Type B pancreatic cell (in vitro differentiated cells): ENCODE measurements around the gene FHDC1. TPM values are rescaled to one million over a fixed set of nuclear protein-coding genes. Genes with fewer than 3 reads are reported as not detected.

Experiments used
- DNase-seq: peaks from one replicate; pipeline ENCODE4 v3.0.0; 2021; ENCODE audit warnings: mixed read lengths; ENCODE audit not compliant: unreplicated experiment; ENCODE audit errors: extremely low spot score
- H3K27ac Mint-ChIP-seq: 2 replicates; pipeline ENCODE4 v1.8.0; 2021; ENCODE audit warnings: mild to moderate bottlenecking, mixed read lengths
- H3K27me3 Mint-ChIP-seq: 2 replicates; pipeline ENCODE4 v1.8.0; 2021; ENCODE audit warnings: mixed read lengths
- H3K36me3 Mint-ChIP-seq: 2 replicates; pipeline ENCODE4 v1.8.0; 2021; ENCODE audit warnings: mixed read lengths
- H3K4me1 Mint-ChIP-seq: one replicate; pipeline ENCODE4 v1.8.0; 2021; ENCODE audit warnings: mixed read lengths; ENCODE audit not compliant: unreplicated experiment
- H3K4me3 Mint-ChIP-seq: 2 replicates; pipeline ENCODE4 v1.8.0; 2021; ENCODE audit warnings: mild to moderate bottlenecking, mixed read lengths
- H3K9me3 Mint-ChIP-seq: 2 replicates; pipeline ENCODE4 v1.8.0; 2021; ENCODE audit warnings: mixed read lengths
- total RNA-seq: library from RNA; stranded (reverse); gene quantifications from 2 replicates; pipeline ENCODE4 v1.2.1, GENCODE V29; 2021; ENCODE audit warnings: low replicate concordance
- TF ChIP-seq, protein P1 (sequence below): fragments of 200-600 bp; sonication (generic); conservative IDR thresholded peaks from 2 replicates; pipeline ENCODE4 v1.5.0; 2021; ENCODE audit warnings: antibody characterized with exemption, mild to moderate bottlenecking

The FHDC1 gene
- total RNA-seq, 1 donor from 2014 or later, result 23.1 TPM

DNA sequence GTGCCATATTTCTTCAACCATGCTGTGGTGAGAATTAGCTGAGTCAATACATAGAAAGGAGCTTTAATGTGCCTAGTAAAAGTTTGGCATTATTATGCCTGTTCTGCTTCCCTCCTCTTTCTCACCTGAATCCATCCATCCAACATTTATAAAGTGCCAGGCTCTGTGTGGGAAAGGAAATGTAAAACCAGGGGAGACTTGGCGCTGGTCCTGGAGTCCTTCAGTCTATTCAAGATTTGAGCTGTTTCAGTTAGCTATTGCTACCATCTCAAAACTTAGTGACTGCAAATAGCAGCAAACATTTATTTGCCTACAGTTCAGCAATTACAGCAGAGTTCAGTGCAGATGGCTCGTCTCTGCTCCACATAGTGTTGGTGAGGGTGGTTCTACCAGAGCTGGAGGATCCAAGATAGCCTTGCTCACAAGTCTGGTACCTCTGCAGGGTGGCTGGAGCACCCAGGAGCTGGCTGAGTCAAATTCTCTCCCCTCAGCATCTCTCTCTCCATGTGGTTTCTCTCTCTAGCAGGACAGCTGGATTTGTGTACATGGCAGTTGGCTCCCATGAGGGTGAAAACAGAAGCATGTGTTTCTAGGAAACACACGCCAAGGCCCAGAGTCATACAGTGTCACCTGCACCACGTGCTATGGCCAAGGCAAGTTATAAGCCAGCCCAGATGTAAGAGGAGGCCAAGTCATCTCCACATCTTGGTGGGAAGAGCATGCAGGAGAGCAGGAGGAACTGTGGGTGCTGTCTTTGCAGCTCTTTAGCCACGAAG lies 77.3 kb downstream of the FHDC1 start:
- peaks cover 4% of the 10 kb centered on the region for H3K9me3 Mint-ChIP-seq
- no peaks in the 10 kb centered on the region for H3K4me1 Mint-ChIP-seq
- TF ChIP-seq, protein P1, sequence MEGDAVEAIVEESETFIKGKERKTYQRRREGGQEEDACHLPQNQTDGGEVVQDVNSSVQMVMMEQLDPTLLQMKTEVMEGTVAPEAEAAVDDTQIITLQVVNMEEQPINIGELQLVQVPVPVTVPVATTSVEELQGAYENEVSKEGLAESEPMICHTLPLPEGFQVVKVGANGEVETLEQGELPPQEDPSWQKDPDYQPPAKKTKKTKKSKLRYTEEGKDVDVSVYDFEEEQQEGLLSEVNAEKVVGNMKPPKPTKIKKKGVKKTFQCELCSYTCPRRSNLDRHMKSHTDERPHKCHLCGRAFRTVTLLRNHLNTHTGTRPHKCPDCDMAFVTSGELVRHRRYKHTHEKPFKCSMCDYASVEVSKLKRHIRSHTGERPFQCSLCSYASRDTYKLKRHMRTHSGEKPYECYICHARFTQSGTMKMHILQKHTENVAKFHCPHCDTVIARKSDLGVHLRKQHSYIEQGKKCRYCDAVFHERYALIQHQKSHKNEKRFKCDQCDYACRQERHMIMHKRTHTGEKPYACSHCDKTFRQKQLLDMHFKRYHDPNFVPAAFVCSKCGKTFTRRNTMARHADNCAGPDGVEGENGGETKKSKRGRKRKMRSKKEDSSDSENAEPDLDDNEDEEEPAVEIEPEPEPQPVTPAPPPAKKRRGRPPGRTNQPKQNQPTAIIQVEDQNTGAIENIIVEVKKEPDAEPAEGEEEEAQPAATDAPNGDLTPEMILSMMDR, result no peak
- no peak overlapping the region for H3K4me3 Mint-ChIP-seq
- DNase-seq, result no peak
- no peak overlapping the region for H3K27ac Mint-ChIP-seq
- no peaks in the 10 kb centered on the region for H3K36me3 Mint-ChIP-seq
- no peaks in the 10 kb centered on the region for H3K27me3 Mint-ChIP-seq

DNA sequence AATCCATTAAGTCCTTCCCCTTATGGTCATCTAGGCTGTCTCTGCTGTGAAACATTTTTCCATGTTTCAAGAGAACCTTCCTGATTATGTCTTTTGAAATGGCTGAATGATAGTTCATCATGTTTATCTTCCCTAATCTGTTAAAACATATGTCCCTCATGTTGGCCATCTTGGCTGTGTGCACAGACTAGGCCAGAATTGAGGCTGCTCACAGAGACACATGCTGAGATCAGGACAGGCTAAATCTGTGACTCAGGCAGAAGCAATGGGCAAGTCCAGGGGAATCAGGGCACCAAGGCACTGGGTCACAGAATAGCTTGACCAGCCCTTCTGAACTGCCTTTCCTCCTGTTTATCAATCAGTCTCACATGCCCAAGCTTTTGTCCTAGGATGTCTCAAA lies 78.3 kb downstream of the FHDC1 start:
- Mint-ChIP-seq H3K27me3 (no peaks in the 10 kb centered on the region), H3K9me3 (peaks cover 4% of the 10 kb centered on the region), H3K4me1 (no peaks in the 10 kb centered on the region), H3K36me3 (no peaks in the 10 kb centered on the region), H3K27ac (no peak overlapping the region), H3K4me3 (no peak overlapping the region)
- TF ChIP-seq, protein P1, result no peak
- DNase-seq, result no peak

DNA sequence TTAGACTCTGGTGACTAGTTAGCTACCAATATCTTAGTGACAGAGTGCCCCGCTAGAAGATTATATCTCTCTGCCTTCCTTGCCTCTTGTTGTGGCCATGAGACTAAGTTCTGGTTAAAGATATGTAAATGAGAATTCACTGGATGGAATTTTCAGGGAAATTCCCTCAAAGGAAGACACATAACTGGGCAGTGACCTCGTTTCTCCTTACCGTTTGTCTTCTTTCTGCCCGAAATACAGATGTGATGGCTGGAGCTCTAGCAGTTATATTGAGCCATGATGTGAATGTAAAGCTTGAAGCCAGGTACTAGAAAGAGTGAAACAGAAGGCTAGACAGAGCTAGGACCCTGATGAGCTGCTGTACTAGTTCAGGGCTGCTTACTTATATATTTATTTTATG lies 80.5 kb downstream of the FHDC1 start:
- Mint-ChIP-seq H3K9me3 (peaks cover 4% of the 10 kb centered on the region), H3K27me3 (no peaks in the 10 kb centered on the region), H3K4me1 (no peaks in the 10 kb centered on the region), H3K27ac (no peak overlapping the region), H3K4me3 (no peak overlapping the region), H3K36me3 (no peaks in the 10 kb centered on the region)
- DNase-seq, result no peak
- TF ChIP-seq, protein P1, result no peak

DNA sequence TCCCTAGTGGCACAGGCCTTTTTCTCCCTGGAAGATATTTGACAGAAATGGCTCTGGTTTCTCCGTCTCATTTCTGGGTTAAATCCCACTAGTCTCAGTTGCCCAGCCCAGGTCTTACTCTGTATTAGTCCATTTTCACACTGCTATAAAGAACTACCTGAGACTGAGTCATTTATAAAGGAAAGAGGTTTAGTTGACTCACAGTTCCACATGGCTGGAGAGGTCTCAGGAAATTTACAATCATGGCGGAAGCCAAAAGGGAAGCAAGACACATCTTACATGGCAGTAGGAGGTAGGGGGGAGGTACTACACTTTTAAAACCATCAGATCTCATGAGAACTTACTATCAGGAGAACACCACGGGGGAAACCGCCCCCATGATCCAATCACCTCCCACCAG lies 81.9 kb downstream of the FHDC1 start:
- DNase-seq, result no peak
- Mint-ChIP-seq H3K4me3 (no peak overlapping the region), H3K27me3 (no peaks in the 10 kb centered on the region), H3K27ac (no peak overlapping the region), H3K4me1 (peaks cover under 1% of the 10 kb centered on the region), H3K9me3 (peaks cover 4% of the 10 kb centered on the region), H3K36me3 (no peaks in the 10 kb centered on the region)
- TF ChIP-seq, protein P1, result no peak

DNA sequence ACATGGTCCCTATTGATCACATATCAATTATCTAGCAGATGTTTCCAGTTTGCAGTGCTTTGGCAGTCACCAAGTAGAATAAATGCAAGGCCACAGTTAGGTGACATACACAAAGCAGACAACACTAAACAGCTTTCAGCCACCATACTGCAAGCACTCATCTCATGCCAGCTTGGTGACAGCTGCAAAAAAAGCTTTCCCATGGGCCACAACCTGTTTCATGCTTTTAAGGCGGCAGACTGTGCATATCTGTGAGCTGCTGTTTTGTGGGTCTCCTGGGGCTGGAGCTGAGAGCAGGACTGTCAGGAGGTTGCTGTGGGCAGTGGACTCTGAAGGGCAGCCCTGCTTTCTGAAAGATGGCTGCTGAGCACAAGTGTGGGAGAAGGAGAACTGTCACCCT lies 82.6 kb downstream of the FHDC1 start:
- DNase-seq, result no peak
- H3K4me1 Mint-ChIP-seq, result peaks cover 7% of the 10 kb centered on the region
- peaks cover 4% of the 10 kb centered on the region for H3K9me3 Mint-ChIP-seq
- no peaks in the 10 kb centered on the region for H3K36me3 Mint-ChIP-seq
- TF ChIP-seq, protein P1, result no peak
- H3K27me3 Mint-ChIP-seq, result no peaks in the 10 kb centered on the region
- H3K27ac Mint-ChIP-seq, result no peak overlapping the region
- no peak overlapping the region for H3K4me3 Mint-ChIP-seq
